Embryonic facial prominence (tissue), 1 donor: ENCODE results near the gene STOML2.

ENCODE experiments used
- DNase-seq: peaks from one replicate; pipeline ENCODE4 v3.0.0-alpha.2; 2016; ENCODE audit errors: extremely low spot score

Gene STOML2

DNA sequence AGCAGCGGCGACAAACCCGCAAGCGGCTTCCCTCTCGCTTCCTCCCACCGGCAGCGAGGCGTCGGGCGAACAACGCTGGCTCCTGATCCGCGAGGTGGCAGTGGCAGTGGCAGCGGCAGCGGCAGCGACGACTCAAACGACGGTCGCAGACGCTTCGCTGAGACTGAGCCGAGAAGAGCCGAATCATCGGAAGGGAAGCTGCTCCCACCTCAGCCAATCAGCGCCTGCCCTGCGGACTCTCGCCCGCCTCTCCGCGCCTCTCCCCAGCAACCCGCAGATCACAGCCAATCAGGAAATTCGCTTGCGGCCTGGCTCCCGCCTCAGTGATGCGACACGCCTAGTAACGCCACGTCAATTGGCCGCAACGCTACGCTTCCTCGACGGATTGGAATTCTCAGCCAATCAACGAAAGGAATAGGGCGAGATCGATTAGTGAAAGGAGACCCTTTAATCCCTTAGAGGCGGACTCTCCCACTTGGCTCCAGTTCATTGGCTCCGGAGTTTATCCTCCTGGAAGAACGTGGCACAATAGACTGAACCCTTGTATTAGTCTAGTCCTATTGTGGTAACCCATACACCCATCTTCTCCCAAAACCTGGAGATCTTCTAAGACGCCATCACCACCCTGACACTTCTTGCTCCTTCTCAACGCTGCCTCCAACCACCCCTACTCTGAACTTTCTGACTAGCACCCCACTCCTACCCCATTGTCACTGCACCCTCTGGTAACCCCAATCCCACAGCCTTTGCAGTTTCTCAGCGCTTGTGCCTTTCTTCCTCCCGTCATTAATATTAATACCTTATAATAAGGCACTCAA, 30.3 kb downstream of the STOML2 start, which contains the start of gene VCP:
TSS of gene VCP (minus strand) at position 165 of the 818 bp plus-strand sequence. CDS start 272 bp downstream, outside the sequence.
- peak; percentile 98 for DNase-seq

- DNase-seq = peak; percentile 36
Measured at GRCh38 chr9:35071814-35072460, 31.0 kb downstream of the STOML2 start.

- no peak for DNase-seq
Measured at GRCh38 chr9:35070823-35071813, 31.8 kb downstream of the STOML2 start.

DNA sequence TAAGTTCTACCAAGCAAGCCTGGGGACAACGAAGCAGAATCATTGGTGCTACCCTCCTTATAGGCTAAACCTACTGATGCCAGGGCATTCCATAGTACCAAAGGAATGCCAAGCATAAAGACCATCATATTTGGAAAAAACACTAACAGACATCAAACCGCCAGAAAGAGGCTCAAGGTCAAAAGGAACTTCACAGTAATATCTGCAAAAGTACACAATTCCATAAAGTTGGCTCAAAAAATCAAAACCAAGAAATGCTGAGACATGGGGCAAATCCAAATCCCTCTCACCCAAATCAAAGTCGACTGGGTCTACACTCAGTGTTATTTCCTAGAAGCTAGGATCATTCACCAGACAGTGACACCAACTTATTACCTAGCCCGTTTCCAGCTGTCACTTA, 33.9 kb downstream of the STOML2 start:
- no peak for DNase-seq

- DNase-seq = no peak
Measured at GRCh38 chr9:35067056-35067455, 35.9 kb downstream of the STOML2 start.

DNA sequence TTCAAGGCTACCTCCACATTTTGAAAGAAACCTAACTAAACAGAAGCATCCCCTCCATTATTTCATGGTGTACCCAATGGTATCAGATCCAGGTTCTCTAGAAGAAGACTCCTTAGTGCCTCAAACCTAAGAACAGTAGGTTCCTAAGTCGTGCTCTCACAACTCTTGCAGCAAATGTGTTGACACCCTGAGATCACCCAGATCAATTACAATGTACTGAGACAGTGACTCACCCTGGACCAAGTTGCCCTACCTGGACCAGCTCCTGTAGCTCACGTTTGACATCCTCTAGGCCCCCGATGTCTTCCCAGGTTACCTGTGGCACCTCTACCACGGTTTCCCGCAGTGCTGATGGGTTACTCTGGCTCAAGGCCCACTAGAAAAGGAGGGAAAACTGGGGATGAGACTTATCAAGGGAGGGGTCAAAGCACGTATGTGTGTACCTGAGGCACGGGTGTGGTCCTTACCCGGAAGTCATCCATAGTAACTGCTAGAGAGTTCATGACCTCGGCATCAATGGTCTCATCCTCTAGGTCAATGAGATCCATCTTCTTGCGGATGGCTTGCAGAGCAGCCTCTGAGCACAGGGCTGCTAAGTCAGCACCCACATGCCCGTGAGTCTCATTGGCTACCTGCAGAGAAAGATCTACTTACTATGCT, 42.3 kb downstream of the STOML2 start:
- no peak for DNase-seq

DNA sequence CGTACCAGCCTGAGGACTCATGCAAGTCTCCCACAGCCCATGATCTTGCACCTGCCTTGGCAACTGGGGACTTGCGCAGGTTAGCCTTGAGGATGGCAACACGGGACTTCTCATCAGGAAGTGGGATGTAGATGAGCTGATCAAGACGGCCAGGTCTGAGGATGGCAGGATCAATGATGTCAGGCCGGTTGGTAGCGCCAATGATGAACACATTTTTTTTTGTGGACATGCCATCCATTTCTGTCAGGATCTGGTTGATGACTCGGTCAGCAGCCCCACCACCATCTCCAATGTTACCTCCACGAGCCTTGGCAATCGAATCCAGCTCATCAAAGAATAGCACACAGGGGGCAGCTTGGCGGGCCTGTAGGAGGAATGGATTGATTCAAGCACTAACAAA, 43.5 kb downstream of the STOML2 start:
- DNase-seq = no peak

DNA sequence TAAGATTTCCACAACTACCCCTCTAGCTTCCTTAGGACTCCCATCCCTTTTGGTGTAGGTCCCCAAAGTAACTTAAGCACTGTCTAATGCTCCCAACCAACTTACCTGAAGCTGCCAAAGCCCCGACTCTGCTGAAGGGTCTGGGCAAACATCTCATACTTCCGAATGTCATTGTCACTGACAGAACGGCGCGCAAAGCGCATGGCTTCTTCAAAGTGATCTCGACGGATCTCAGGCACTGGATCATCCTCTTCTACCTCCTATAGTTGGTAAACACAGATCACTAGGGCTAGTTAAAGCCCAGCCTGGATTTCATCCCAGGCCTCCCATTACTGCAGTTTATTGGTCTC, 45.7 kb downstream of the STOML2 start:
- no peak for DNase-seq

DNA sequence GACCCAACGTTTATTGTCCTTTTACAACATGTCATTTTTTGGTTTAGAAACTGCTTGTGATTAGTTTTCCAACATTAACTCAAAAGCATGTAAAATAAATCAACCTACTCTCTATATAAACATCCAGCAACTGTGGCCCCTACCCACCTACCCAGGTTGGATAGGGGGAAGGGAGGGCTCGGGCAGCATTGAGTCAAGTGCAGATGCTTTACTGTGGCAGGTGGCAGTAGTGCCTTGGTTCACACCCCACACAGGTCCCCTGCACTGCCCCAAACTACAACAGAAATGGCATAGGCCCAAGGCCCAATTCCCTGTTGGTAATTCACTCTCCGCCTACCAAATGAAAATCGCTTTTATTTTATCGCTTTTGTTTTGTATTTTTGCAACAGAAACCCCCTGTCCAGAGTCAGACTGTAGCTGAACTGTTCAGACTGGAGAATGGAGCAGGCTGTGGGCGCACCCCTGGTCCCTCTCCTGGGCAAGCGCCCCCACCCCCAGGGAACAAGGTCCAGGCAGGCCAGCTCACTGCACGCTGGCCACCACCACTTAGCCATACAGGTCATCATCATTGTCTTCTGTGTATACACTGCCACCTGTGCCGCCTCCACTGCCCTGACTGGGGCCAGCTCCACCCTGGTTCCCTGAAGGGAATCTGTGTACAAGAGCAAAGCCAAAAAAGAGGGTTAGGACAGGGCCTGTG, 46.2 kb downstream of the STOML2 start:
- DNase-seq = no peak

GRCh38 chr9:35054871-35055644, 47.9 kb downstream of the STOML2 start:
- DNase-seq = no peak

GRCh38 chr9:35054185-35054835, 48.6 kb downstream of the STOML2 start:
- no peak for DNase-seq

GRCh38 chr9:35051069-35051967, 51.6 kb downstream of the STOML2 start:
- no peak for DNase-seq
